Adrenal gland (tissue), 12 donors: Measurements from ENCODE around the gene NXN. TPM values are rescaled to one million over a fixed set of nuclear protein-coding genes. Genes with fewer than 3 reads are reported as not detected.
"Not testable (repeated sequence)": the region's sequence is repeated elsewhere in the genome, so short reads cannot be mapped to it uniquely, and the experiment has no call there.

Source experiments
- DNase-seq, 7 donors: peaks; one replicate each; pipeline ENCODE4 v3.0.0-alpha.2; 2019 to 2020
- H3K27ac ChIP-seq, 5 donors: fragments of 200-600 bp; sonication (generic) in 4 of 5; 1 replicate in 3 of 5; 2 replicates in 2 of 5; pipeline versions ENCODE4 v1.5.1 to v1.8.0; 2016 to 2020; ENCODE audit warnings: mild to moderate bottlenecking in 1 of 5
- H3K27me3 ChIP-seq: fragments of 200-600 bp; 2 replicates; pipeline ENCODE4 v1.8.0; 2021
- H3K36me3 ChIP-seq, 2 donors: fragments of 200-600 bp; replicated peaks in 1 of 2; 1 replicate in 1 of 2; 2 replicates in 1 of 2; pipeline versions ENCODE4 v1.5.1 to v1.8.0; 2018 to 2022
- H3K4me1 ChIP-seq, 2 donors: fragments of 200-600 bp; replicated peaks in 1 of 2; 1 replicate in 1 of 2; 2 replicates in 1 of 2; pipeline versions ENCODE4 v1.5.1 to v1.8.0; 2018 to 2021
- H3K4me3 ChIP-seq, 4 donors: fragments of 200-600 bp; sonication (generic) in 3 of 4; one replicate each; pipeline ENCODE4 v1.5.1; 2016 to 2018
- H3K9me3 ChIP-seq, 3 donors: fragments of 200-600 bp; sonication (generic) in 1 of 3; replicated peaks in 1 of 3; 1 replicate in 2 of 3; 2 replicates in 1 of 3; pipeline versions ENCODE4 v1.5.1 to v1.8.0; 2016 to 2021
- CTCF ChIP-seq, 6 experiments: fragments of 450-650 bp in 4 of 6; fragments of 200-600 bp in 2 of 6; sonication (generic) in 1 of 6; IDR thresholded peaks; 1 replicate in 5 of 6; 2 replicates in 1 of 6; pipeline versions ENCODE4 v1.5.1 to v1.8.0; 2016 to 2021; ENCODE audit warnings: antibody characterized with exemption in 6 of 6, mild to moderate bottlenecking in 2 of 6, moderate library complexity in 1 of 6
- POLR2A ChIP-seq, 2 donors: fragments of 450-650 bp; IDR thresholded peaks; one replicate each; pipeline ENCODE4 v1.6.1; 2017; ENCODE audit warnings: antibody characterized with exemption in 2 of 2, mild to moderate bottlenecking in 2 of 2, moderate library complexity in 1 of 2
- WGBS, 4 donors: extraction: QIAGEN DNeasy Blood & Tissue Kit in 2 of 4; methylation state at CpG; one replicate each; pipeline versions ENCODE4 v1.1.5 to v1.1.7; 2013 to 2017; 5-methylcytosine and 5-hydroxymethylcytosine counted together
- intact Hi-C, 2 donors: fragments of 100-400 bp; cut with DNase I; formaldehyde crosslinking; loops; one replicate each; pipeline versions ENCODE4 v1.14.1 to v1.15.0; 2022 to 2023
- polyA plus RNA-seq, 3 donors: library from polyadenylated mRNA; stranded (reverse); fragments of 200-250 nt in 2 of 3; fragments of 350-450 nt in 1 of 3; fragmentation: Illumina TruSeq in 1 of 3; extraction: RNeasy Lipid Tissue Mini Kit (QIAGEN cat#74804) in 1 of 3; gene quantifications; one replicate each; pipeline ENCODE4 v1.2.3, GENCODE V29; 2013 to 2014
- total RNA-seq, 9 donors: library from RNA; depleted of rRNA in 4 of 9; stranded (reverse); fragments of >200 nt in 4 of 9; fragments of 120-200 nt in 1 of 9; fragmentation: NEBNext Ultra II Directional in 1 of 9; extraction: Animal tissue kit (Norgen Biotek cat#: 25700) in 1 of 9; gene quantifications; one replicate each; pipeline versions ENCODE4 v1.1.0 to v1.2.4, GENCODE V29; 2013 to 2023
- donor health status: healthy with polysubstance abuse.
- donor health status: Bipolar disorder and iron deficiency.
- donor health status: DM: yes; HTN: yes; CAD: no.
- donor health status: DM: no; HTN: no; CAD: no.
- donor health status: DM: no; HTN: no; CAD: no.
- donor health status: DM: yes; HTN: yes; CAD: no.

Gene NXN
- total and polyA plus RNA-seq, 12 donors: 3.6 to 24.7 (median 10.9) TPM

DNA sequence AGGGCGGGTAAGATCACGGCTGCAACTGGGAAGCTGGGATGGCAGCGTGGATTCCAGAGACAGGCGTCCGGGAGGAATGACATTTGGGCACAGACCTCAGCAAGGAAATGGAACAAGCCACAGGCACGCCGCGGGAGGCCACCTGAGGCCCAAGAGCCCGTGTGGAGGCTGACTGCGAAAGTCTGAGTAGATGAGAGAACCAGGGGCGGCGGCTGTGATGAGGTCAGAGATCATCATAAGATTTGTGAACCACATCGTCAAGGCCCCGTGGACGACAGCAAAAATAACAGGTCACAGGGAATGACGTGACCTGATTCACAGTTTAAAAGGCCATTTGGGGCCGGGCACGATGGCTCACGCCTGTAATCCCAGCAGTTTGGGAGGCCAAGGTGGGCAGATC is 149.2 kb downstream of the NXN start:
- Histone ChIP-seq H3K4me3 (no peak overlapping the region), H3K27me3 (no peaks in the 10 kb centered on the region), H3K9me3 (no peaks in the 10 kb centered on the region), H3K4me1 (no peaks in the 10 kb centered on the region), H3K36me3 (no peaks in the 10 kb centered on the region), H3K27ac (no peak overlapping the region)
- no peak for TF ChIP-seq CTCF (IDR thresholded peaks at IDR 0.05)
- no peak for TF ChIP-seq POLR2A (IDR thresholded peaks at IDR 0.05)
- 68 to 79% (median 74%) methylated on average over 19 of the region's 19 CpGs for whole genome bisulfite sequencing, 4 donors
- no peak for DNase-seq
- intact Hi-C loops: no loop called here

DNA sequence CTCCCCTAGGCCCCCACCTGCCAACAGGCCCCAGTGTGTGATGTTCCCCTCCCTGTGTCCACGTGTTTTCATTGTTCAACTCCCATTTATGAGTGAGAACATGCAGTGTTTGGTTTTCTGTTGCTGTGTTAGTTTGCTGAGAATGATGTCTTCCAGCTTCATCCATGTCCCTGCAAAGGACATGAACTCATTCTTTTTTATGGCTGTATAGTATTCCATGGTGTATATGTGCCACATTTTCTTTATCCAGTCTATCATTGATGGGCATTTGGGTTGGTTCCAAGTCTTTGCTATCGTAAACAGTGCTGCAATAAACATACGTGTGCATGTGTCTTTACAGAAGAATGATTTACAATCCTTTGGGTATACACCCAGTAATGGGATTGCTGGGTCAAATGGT is 150.0 kb downstream of the NXN start:
- 77 to 92% (median 84%) methylated on average over 3 of the region's 3 CpGs for WGBS, 4 donors
- DNase-seq, H3K4me3 ChIP-seq, H3K27ac ChIP-seq, H3K36me3 ChIP-seq, H3K4me1 ChIP-seq, H3K27me3 ChIP-seq, intact Hi-C loops, H3K9me3 ChIP-seq: not testable (repeated sequence)

- 84 to 92% (median 90%) methylated on average over 5 of the region's 5 CpGs for WGBS, 4 donors
- intact Hi-C loops: no loop called here
Measured at GRCh38 chr17:828761-829160, 150.8 kb downstream of the NXN start.

GRCh38 chr17:826778-827177 is 152.8 kb downstream of the NXN start:
- 91 to 95% (median 94%) methylated on average over 16 to 21 of the region's 21 CpGs for WGBS, 4 donors
- Histone ChIP-seq H3K27me3 (no peaks in the 10 kb centered on the region), H3K36me3 (no peaks in the 10 kb centered on the region), H3K4me1 (no peaks in the 10 kb centered on the region), H3K4me3 (no peak overlapping the region), H3K27ac (no peak overlapping the region), H3K9me3 (no peaks in the 10 kb centered on the region)
- no peak for TF ChIP-seq POLR2A (IDR thresholded peaks at IDR 0.05)
- no peak for TF ChIP-seq CTCF (IDR thresholded peaks at IDR 0.05)
- intact Hi-C loops: no loop called here
- DNase-seq: no peak

More at GRCh38 chr17:828761-829160, 150.8 kb downstream of the NXN start:
- no peaks in the 10 kb centered on the region for H3K27me3 ChIP-seq
- TF ChIP-seq CTCF (IDR thresholded peaks at IDR 0.05): no peak
- no peak for TF ChIP-seq POLR2A (IDR thresholded peaks at IDR 0.05)
- H3K36me3 ChIP-seq: no peaks in the 10 kb centered on the region
- no peaks in the 10 kb centered on the region for H3K9me3 ChIP-seq
- no peak for DNase-seq
- no peak overlapping the region for H3K27ac ChIP-seq
- no peaks in the 10 kb centered on the region for H3K4me1 ChIP-seq
- H3K4me3 ChIP-seq: no peak overlapping the region

- Histone ChIP-seq H3K36me3 (no peaks in the 10 kb centered on the region), H3K27me3 (no peaks in the 10 kb centered on the region), H3K4me1 (no peaks in the 10 kb centered on the region), H3K27ac (no peak overlapping the region), H3K4me3 (no peak overlapping the region), H3K9me3 (no peaks in the 10 kb centered on the region)
- TF ChIP-seq POLR2A (IDR thresholded peaks at IDR 0.05) (no peak), CTCF (IDR thresholded peaks at IDR 0.05) (no peak)
- no peak for DNase-seq
- WGBS, 4 donors: 71 to 79% (median 77%) methylated on average over 16 to 17 of the region's 17 CpGs
- intact Hi-C loops: no loop called here
Measured at GRCh38 chr17:825216-825615, 154.4 kb downstream of the NXN start.
